ENCODE measurements around the gene TTC14. TPM values are rescaled to one million over a fixed set of nuclear protein-coding genes. Genes with fewer than 3 reads are reported as not detected.
"Not testable (repeated sequence)": the region's sequence is repeated elsewhere in the genome, so short reads cannot be mapped to it uniquely, and the experiment has no call there.

The TTC14 gene
- total and polyA plus RNA-seq, 2 of the 4 experiments (the other 2 are of a cell fraction): 16.9 to 38.5 TPM

- POLR2A ChIA-PET (ENCODE audit: unreplicated experiment); H3K18ac ChIP-seq (ENCODE audit: low read depth, low read length); H3K4me1 ChIP-seq (ENCODE audit: control insufficient read depth, insufficient read depth, low read length); H3K4me3 ChIP-seq (ENCODE audit: insufficient read depth, low read depth, low read length); CTCF ChIA-PET; H2BK5ac ChIP-seq (ENCODE audit: low read depth, low read length, poor library complexity, severe bottlenecking); H3K23ac ChIP-seq (ENCODE audit: low read depth, low read length); H4K20me1 ChIP-seq (ENCODE audit: insufficient read depth, low read length); H4K8ac ChIP-seq (ENCODE audit: low read depth in 2 of 2, low read length in 2 of 2); ATAC-seq (ENCODE audit: low read depth); H2AK5ac ChIP-seq (ENCODE audit: low read depth, low read length); H2BK20ac ChIP-seq (ENCODE audit: low read depth, low read length); H3K4ac ChIP-seq (ENCODE audit: low read depth, low read length); H3K9ac ChIP-seq (ENCODE audit: low read depth, low read length); H3K9me3 ChIP-seq (ENCODE audit: control insufficient read depth, insufficient read depth, low read length); DNase-seq; H3K4me2 ChIP-seq (ENCODE audit: low read depth, low read length); H3K79me1 ChIP-seq (ENCODE audit: low read depth in 1 of 2, low read length in 2 of 2); H3K56ac ChIP-seq (ENCODE audit: extremely low read depth, insufficient read depth, low read length); H4K5ac ChIP-seq (ENCODE audit: low read depth, low read length); H3K14ac ChIP-seq (replicated peaks; ENCODE audit: low read depth, low read length); H2AK9ac ChIP-seq (replicated peaks; ENCODE audit: low read depth, low read length, poor library complexity); H2AFZ ChIP-seq (replicated peaks; ENCODE audit: low read length, poor library complexity); H2BK120ac ChIP-seq (ENCODE audit: low read depth, low read length); BruUV-seq (replicated peaks); H3K27me3 ChIP-seq (ENCODE audit: control insufficient read depth, insufficient read depth, low read length); H4K91ac ChIP-seq (ENCODE audit: insufficient read depth, low read depth, low read length); H2BK15ac ChIP-seq (ENCODE audit: low read depth, low read length); H3K36me3 ChIP-seq (ENCODE audit: control insufficient read depth, insufficient read depth, low read length); H3K27ac ChIP-seq (ENCODE audit: insufficient read depth, low read length); dilution Hi-C loops (cut with HindIII; ENCODE audit: low sequenced_read_pairs, unreplicated experiment); H3K9me1 ChIP-seq (ENCODE audit: insufficient read depth, low read length): not testable (repeated sequence)
- intact Hi-C loops (cut with micrococcal nuclease): loop anchor here (2.0 kb wide), 1 partner anchor 825 kb away; no protein-coding TSS in a partner anchor
- in situ Hi-C loops (cut with MboI; ENCODE audit: low sequenced_read_pairs): loop anchor here (5.0 to 25.0 kb wide), 2 partner anchors 666 to 831 kb away; no protein-coding TSS in a partner anchor
- 92% methylated on average over 2 of the region's 7 CpGs; no CpG with 5 or more reads in 1 of the 2 experiments for WGBS, 2 experiments (ENCODE audit: extremely low coverage in 2 of 2, insufficient read length in 1 of 2)
Observed at GRCh38 chr3:180593631-180594030, 8.3 kb upstream of the TTC14 start.
